Prostate gland (tissue), 2 donors: ENCODE measurements around the gene ASCL1. TPM values are rescaled to one million over a fixed set of nuclear protein-coding genes. Genes with fewer than 3 reads are reported as not detected.

ENCODE experiments used
- DNase-seq: peaks from one replicate; pipeline ENCODE4 v3.0.0-alpha.2; 2019; ENCODE audit warnings: low spot score
- H3K27ac ChIP-seq, 2 donors: fragments of 200-600 bp; sonication (generic); 2 replicates each; pipeline ENCODE4 v1.5.1; 2017 to 2019
- H3K27me3 ChIP-seq: fragments of 200-600 bp; sonication (generic); replicated peaks from 2 replicates; pipeline ENCODE4 v1.5.1; 2019; ENCODE audit not compliant: insufficient read depth
- H3K36me3 ChIP-seq, 2 donors: fragments of 200-600 bp; sonication (generic); 1 replicate in 1 of 2; 2 replicates in 1 of 2; pipeline versions ENCODE4 v1.5.1 to v1.8.1; 2017 to 2019
- H3K4me1 ChIP-seq: fragments of 200-600 bp; sonication (generic); replicated peaks from 2 replicates; pipeline ENCODE4 v1.5.1; 2019
- H3K4me3 ChIP-seq, 2 donors: fragments of 200-600 bp; sonication (generic); 2 replicates each; pipeline ENCODE4 v1.5.1; 2017 to 2019
- H3K9me3 ChIP-seq: fragments of 200-600 bp; sonication (generic); 2 replicates; pipeline ENCODE4 v1.5.1; 2017
- CTCF ChIP-seq, 4 experiments: fragments of 200-600 bp in 2 of 4; fragments of 450-650 bp in 2 of 4; sonication (generic) in 2 of 4; IDR thresholded peaks; 1 replicate in 3 of 4; 2 replicates in 1 of 4; pipeline ENCODE4 v1.5.1; 2016 to 2019; ENCODE audit warnings: antibody characterized with exemption in 4 of 4, mild to moderate bottlenecking in 2 of 4, moderate library complexity in 2 of 4
- POLR2A ChIP-seq: fragments of 450-650 bp; IDR thresholded peaks from one replicate; pipeline ENCODE4 v1.6.1; 2016; ENCODE audit warnings: antibody characterized with exemption, mild to moderate bottlenecking
- POLR2AphosphoS5 ChIP-seq: sonication (generic); formaldehyde crosslinking; IDR thresholded peaks from one replicate; pipeline ENCODE4 v1.6.1; 2017; ENCODE audit warnings: antibody characterized with exemption
- WGBS: methylation state at CpG from one replicate; pipeline ENCODE4 v1.1.5; 2018; 5-methylcytosine and 5-hydroxymethylcytosine counted together
- intact Hi-C: fragments of 100-400 bp; cut with DNase I; formaldehyde crosslinking; loops from one replicate; pipeline ENCODE4 v1.14.2; 2022
- total RNA-seq, 2 donors: library from RNA; depleted of rRNA; stranded (reverse); fragments of >200 nt; gene quantifications; one replicate each; pipeline ENCODE4 v1.1.0, GENCODE V29; 2016

ASCL1 gene
- total RNA-seq, 2 donors from 2014 or later = 0.34 to 0.50 TPM

- no peaks in the 10 kb centered on the region for H3K9me3 ChIP-seq
- intact Hi-C loops = no loop called here
- H3K36me3 ChIP-seq = no peaks in the 10 kb centered on the region
- H3K4me3 ChIP-seq = no peak overlapping the region
- 91% methylated on average over 2 of the region's 2 CpGs for WGBS
- TF ChIP-seq POLR2A = no peak
- TF ChIP-seq CTCF (IDR thresholded peaks at IDR 0.05) = no peak
- no peak for TF ChIP-seq POLR2AphosphoS5
- no peak for DNase-seq
- no peaks in the 10 kb centered on the region for H3K27me3 ChIP-seq
- no peak overlapping the region for H3K27ac ChIP-seq
- H3K4me1 ChIP-seq = no peaks in the 10 kb centered on the region
These were observed 43.8 kb upstream of the ASCL1 start for GRCh38 chr12:102913453-102914226.

GRCh38 chr12:102916252-102917025, 41.0 kb upstream of the ASCL1 start:
- Histone ChIP-seq H3K36me3 (no peaks in the 10 kb centered on the region), H3K9me3 (no peaks in the 10 kb centered on the region), H3K27me3 (no peaks in the 10 kb centered on the region), H3K4me3 (no peak overlapping the region), H3K4me1 (no peaks in the 10 kb centered on the region), H3K27ac (no peak overlapping the region)
- 61% methylated on average over 5 of the region's 5 CpGs for WGBS
- TF ChIP-seq CTCF (IDR thresholded peaks at IDR 0.05) = no peak
- TF ChIP-seq POLR2AphosphoS5 = no peak
- TF ChIP-seq POLR2A = no peak
- intact Hi-C loops = no loop called here
- no peak for DNase-seq

GRCh38 chr12:102917026-102917787, 40.3 kb upstream of the ASCL1 start, which contains the start of gene PAH:
Gene PAH, minus strand, starts transcription at chr12:102917244. Its CDS starts 114 bp downstream, at chr12:102917130.
- no peak for DNase-seq
- Histone ChIP-seq H3K27me3 (no peaks in the 10 kb centered on the region), H3K4me1 (no peaks in the 10 kb centered on the region), H3K27ac (no peak within 1 kb of the TSS), H3K4me3 (peak within 1 kb of the TSS; percentile 15 to 20), H3K36me3 (no peaks in the 10 kb centered on the region), H3K9me3 (no peaks in the 10 kb centered on the region)
- intact Hi-C loops = no loop called here
- WGBS = 8% methylated on average over 30 of the region's 30 CpGs
- TF ChIP-seq POLR2A = no peak
- TF ChIP-seq POLR2AphosphoS5 = no peak
- no peak for TF ChIP-seq CTCF (IDR thresholded peaks at IDR 0.05)

- Histone ChIP-seq H3K27me3 (no peaks in the 10 kb centered on the region), H3K4me3 (no peak overlapping the region), H3K36me3 (no peaks in the 10 kb centered on the region), H3K9me3 (no peaks in the 10 kb centered on the region), H3K27ac (no peak overlapping the region), H3K4me1 (no peaks in the 10 kb centered on the region)
- intact Hi-C loops = no loop called here
- 80% methylated on average over 2 of the region's 2 CpGs for WGBS
- no peak for TF ChIP-seq POLR2A
- no peak for TF ChIP-seq CTCF (IDR thresholded peaks at IDR 0.05)
- no peak for TF ChIP-seq POLR2AphosphoS5
- no peak for DNase-seq
These were observed 38.6 kb upstream of the ASCL1 start for GRCh38 chr12:102918840-102919239.
